SIG-M5 (cell line): ENCODE results near the gene SNCG.
"Not testable (repeated sequence)": the region's sequence is repeated elsewhere in the genome, so short reads cannot be mapped to it uniquely, and the experiment has no call there.

Source experiments
- DNase-seq: peaks from one replicate; lab custom pipeline; 2025; lab: John Stamatoyannopoulos, UW

Gene SNCG

DNA sequence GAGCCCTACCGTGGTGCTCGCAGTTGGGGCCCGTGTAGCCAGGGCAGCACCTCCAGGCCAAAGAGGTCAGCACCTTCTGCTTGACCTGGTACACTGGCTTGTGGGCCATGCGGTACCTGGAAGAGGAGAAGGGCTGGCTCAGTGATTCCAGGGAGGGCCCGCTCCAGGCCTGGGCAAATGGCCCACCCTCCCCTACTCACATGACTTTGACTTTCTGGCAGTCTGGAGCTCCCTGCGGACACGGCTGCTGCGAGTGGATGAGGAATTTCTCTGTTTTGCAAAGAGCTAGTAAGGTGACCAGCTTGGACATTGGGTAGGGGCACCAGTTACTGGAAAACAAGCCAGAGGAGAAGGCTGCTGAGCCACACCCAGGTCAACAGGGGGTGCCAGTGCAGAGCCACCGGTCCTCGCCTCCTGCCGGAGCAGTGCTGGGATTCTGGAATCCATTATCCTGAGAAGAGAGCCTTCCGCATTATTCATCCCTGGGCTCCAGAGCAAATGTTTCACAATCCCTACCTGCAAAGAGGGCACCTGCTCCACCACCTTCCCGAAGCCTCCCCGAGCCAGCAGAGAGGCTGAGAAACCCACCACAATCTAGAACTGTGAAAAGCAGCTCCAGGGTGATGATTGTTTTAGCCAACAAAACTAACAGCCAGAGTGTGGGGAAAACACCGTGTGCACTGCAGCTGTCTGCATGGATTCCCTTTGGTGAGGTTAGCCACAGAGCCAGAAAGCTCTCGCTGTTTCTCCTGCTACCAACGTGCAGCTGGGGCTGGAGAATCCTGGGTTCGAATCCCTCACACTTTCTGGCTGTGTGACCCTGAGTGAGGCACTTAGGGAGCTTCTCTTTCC lies 12.8 kb upstream of the SNCG start:
- DNase-seq = no peak

DNA sequence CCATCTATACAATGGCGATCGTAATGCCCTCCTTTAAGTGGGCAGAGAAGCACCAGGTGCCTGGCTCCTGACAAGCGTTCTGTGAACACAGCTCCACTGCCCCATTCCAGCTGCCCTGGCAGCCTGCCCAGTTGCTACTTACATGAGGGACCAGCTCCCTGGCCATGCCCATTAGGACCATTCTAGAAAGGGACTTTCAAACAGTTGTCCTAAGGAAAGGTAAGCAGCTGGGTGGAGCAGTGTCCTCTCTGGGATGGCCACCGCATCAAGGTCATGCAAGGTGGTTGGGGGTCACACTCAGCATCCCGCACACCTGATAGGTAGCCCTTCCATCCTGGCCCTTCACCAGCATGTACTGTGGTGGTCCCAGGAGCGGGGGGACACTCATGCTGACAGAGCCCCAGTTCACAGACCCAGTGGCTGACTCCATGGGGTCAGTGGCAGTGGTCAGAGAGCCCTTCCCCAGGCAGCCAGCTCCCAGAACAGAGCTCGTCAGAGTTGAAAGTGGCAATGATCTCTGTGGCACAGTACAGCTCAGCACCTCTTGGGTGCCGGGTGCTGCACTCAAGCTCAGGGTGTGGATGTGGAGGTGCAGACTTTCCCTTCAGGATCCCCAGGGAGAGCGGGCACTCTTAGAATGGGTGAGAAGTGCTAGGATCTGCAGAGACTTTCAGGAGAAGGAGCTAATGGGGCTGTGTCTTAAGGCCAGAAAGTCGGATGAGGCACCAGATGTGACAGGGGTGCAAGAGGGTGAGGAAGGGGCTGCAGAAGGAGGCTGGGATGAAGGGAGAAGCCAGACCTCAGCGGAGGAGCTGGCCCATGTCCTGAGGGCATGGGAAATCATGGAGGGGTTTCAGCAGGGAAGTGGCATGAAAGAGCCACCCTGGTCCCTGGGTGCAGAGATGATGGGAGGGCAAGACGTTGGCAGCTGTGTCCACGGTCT lies 11.9 kb upstream of the SNCG start:
- DNase-seq = no peak

GRCh38 chr10:86947806-86948205 lies 10.6 kb upstream of the SNCG start:
- DNase-seq = not testable (repeated sequence)

- no peak for DNase-seq
These were observed 8.1 kb upstream of the SNCG start for GRCh38 chr10:86950349-86950748.

GRCh38 chr10:86951184-86951761 lies 7.1 kb upstream of the SNCG start:
- no peak for DNase-seq

GRCh38 chr10:86952106-86952505 lies 6.3 kb upstream of the SNCG start:
- no peak for DNase-seq

GRCh38 chr10:86952697-86953096 lies 5.7 kb upstream of the SNCG start:
- DNase-seq = not testable (repeated sequence)

GRCh38 chr10:86953747-86954680 lies 4.4 kb upstream of the SNCG start:
- no peak for DNase-seq

DNA sequence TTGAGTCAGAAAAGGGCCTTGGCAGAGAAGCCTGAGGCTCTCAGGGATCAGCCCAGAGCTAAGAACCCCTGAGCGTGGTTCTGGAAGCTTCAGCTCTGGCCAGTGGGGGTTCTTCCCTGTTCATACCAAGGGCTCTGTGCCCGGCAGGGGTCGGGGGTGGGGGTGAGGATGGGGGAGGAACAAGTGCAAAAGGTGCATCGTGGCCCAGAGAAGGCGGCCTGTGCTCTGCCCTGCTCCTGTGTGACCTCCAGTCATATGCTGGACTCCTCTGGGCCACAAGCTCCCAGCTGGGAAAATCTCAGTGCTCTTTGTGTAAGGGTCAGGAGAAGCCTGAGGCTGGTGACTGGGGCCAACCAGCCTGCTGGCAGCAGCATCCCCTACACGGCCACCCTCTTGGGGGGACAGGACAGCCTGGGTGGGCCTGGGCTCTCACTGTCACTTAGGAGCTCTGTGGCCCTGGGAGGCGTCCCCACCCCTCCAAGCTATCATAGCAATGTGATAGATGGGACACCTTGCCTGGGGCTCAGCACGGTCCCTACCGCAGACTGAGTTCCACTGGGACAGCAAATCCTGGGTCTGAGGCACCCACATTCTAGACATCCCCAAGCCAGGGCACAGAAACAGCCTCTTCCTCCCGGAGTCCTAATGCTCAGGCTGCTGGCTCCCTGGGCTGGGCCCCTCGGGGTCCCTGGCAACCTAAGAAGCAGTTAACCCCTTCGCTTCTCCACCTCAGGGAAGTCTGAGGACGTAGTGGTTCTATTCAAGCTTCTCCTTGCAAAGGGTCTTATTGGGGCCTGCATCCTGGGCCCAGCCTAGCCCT lies 3.5 kb upstream of the SNCG start:
- DNase-seq = no peak

DNA sequence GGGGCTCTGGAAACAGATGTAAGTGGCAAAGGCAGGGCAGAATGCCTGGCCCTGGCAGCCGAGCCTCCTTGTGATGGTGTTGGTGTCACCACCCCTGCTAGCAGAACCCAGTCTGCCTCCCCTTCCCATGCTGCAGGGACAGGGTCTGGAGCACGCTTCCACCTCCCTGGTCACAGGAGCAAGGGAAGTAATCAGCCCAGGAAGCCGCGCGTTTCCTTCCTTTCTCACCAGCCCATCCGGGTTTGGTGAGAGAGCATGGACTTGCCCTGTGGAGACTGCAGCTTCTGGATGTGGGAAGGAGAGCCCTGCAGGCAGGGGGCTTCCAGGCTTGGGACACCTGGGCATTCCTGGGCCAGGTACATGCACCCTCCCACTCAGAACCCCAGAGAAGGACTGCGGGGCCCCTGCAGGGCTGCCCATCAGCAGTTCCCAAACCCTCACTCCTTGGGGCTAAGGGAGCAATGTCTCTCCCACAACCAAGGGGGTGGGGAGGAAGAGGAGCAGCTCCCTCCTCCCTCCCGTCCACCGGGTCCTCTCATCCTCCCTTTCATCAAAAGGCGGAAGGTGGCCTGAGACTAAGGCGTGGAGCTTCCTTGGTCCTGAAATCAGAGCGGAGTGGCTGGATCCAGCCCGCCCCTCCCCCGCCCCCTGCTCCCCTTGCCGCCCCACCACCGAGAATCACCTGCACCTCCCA lies 2.8 kb upstream of the SNCG start:
- DNase-seq = no peak

- DNase-seq = no peak
These were observed 2.1 kb upstream of the SNCG start for GRCh38 chr10:86956195-86956847.

- DNase-seq = no peak
These were observed 1.5 kb upstream of the SNCG start for GRCh38 chr10:86956848-86957448.

- no peak for DNase-seq
These were observed 806 bp upstream of the SNCG start, which contains the start of gene MMRN2 for GRCh38 chr10:86957471-86958115. TSS of gene MMRN2 (minus strand) at chr10:86957615. CDS start at chr10:86957541, 74 bp downstream.

DNA sequence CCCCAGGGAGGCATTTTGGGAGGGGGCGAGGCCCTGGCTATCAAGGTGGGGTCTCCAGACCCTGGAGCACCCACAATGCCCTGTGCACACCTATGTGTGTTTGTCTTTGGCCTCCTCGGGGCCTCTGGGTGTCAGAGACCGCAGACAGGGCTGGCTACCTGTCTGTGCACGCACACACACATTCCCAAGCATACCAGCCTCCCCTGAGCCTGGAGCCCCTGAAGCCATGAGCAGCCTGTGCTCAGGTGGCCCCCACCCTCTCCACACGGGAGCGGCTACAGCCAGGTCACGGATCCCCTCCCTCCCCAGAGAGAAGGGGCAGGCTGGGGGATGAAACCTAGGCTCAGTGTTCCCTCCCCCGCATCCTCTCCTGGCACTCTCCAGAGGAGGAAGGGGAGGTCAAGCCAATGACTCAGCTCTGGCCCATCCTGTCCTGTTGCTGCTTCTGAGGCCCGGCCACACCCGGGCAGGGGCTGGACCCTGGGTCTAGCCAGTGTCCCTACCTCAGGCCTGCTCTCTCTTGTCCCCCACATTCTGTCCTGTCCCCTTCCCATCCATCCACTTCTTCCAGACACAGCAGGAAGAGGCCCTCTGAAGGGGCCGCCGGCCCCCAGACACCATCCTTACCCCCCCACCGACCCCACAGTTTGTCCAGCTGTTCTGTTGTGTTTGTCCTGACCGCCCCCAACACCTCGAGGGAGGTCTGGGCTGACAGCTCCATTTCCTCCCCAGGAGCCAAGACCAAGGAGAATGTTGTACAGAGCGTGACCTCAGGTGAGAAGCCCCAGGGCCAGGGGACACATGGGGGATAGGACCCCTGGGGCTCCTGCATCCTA lies 720 bp downstream of the SNCG start:
- DNase-seq = no peak

GRCh38 chr10:86959737-86960002 lies 1.3 kb downstream of the SNCG start:
- no peak for DNase-seq

DNA sequence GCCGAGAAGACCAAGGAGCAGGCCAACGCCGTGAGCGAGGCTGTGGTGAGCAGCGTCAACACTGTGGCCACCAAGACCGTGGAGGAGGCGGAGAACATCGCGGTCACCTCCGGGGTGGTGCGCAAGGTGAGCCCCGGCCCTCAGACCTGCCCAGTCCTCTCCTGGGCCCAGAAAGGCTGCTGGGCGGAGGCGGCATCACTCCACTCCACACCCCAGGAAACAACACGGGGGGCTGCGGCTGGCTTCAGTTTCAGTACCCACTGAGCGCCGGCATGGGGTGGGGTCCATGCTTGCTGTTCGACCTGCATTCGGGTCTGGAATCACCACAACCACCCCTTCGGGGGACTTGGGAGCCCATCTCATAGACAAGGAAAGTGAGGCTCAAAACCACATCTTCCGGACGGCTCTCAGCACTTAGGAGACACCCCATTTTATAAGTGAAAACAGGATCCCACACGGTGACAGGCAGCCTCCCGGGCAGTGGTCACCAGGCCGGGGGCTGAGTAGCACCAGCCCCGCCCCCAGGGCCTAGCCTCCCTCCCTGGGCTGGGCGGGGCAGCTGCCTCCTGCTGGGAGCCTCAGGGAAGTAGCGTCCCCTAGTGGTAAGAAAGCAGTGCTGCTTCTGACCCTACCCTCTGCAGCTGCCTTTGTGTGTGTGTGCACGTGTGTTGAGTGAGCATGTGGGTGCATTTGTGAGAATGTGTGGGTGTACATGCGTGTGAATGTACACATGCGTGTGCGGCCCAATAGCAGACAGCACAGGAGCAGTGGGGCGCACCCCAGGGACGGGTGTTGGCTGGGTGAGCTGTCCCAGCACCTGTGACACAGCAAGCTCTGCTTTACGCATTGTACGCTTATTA lies 1.8 kb downstream of the SNCG start:
- no peak for DNase-seq
